Coronary artery (tissue), 2 donors: ENCODE measurements around the gene GMIP.

Experiments used
- DNase-seq: peaks from one replicate; pipeline ENCODE4 v3.0.0-alpha.2; 2017; ENCODE audit warnings: low spot score
- H3K27ac ChIP-seq, 2 donors: fragments of 200-600 bp; sonication (generic); one replicate each; pipeline ENCODE4 v1.5.1; 2016 to 2019
- H3K4me3 ChIP-seq: fragments of 200-600 bp; sonication (generic); 2 replicates; pipeline ENCODE4 v1.5.1; 2016; ENCODE audit warnings: mild to moderate bottlenecking, moderate library complexity
- TF ChIP-seq, protein P1 (sequence below): fragments of 200-600 bp; sonication (generic); IDR thresholded peaks from one replicate; pipeline ENCODE4 v1.5.1; 2019; ENCODE audit warnings: antibody characterized with exemption

The GMIP gene

GRCh38 chr19:19662871-19663255 is 19.4 kb upstream of the GMIP start:
- no peak for DNase-seq
- H3K27ac ChIP-seq, result peak overlapping the region; percentile 80 to 93
- H3K4me3 ChIP-seq, result peak overlapping the region; percentile 98
- TF ChIP-seq, protein P1, sequence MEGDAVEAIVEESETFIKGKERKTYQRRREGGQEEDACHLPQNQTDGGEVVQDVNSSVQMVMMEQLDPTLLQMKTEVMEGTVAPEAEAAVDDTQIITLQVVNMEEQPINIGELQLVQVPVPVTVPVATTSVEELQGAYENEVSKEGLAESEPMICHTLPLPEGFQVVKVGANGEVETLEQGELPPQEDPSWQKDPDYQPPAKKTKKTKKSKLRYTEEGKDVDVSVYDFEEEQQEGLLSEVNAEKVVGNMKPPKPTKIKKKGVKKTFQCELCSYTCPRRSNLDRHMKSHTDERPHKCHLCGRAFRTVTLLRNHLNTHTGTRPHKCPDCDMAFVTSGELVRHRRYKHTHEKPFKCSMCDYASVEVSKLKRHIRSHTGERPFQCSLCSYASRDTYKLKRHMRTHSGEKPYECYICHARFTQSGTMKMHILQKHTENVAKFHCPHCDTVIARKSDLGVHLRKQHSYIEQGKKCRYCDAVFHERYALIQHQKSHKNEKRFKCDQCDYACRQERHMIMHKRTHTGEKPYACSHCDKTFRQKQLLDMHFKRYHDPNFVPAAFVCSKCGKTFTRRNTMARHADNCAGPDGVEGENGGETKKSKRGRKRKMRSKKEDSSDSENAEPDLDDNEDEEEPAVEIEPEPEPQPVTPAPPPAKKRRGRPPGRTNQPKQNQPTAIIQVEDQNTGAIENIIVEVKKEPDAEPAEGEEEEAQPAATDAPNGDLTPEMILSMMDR, result no peak

DNA sequence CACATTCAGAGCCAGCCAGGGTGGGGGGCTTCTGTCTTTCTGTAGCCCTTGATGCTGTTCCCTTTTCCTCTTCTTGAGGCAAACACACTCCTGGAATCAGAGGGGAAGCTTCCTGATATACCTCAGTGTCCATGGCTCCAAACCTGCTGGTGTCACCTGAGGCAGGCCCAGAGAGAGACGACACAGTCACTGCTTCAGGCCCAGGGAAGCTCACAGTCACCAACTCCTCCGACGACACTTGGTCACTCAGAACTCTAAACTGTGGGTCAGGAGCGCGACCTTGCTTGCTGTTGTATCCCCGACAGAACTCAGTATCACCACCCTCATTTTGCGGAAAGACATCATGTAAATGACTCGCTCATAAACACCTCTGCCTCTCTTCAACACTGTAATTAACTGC is 18.9 kb upstream of the GMIP start:
- peak overlapping the region; percentile 98 for H3K4me3 ChIP-seq
- DNase-seq, result peak; percentile 54
- TF ChIP-seq, protein P1, result no peak
- no peak overlapping the region for H3K27ac ChIP-seq

DNA sequence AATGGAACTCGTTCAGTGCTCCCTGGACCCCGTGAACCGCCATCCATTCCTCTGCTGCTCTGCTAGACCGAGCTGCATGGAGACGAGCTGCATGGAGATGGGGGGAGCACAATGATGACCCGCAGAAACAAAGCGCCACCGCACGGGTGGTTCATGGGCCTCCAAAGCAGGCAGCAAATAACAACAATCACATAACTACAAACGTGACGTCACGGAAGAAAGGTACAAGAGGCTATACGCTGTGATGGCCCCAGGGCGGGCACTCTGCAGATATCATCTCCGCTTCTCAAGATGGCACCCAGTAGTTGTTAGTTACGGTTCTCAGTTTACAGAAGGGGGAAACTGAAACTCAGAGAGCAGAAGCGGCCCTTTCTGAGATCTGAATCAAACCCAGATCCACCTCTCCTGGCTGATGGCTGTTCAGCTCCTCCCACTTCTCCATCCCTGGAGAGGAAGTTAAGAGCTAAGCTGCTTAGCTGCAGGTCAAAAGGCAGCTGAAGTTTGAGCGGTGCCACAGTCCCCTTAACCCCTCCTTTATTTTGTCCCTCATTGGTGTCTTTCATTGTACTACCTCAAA is 18.3 kb upstream of the GMIP start:
- no peak overlapping the region for H3K27ac ChIP-seq
- H3K4me3 ChIP-seq, result peak overlapping the region; percentile 98

GRCh38 chr19:19661141-19661674 is 17.8 kb upstream of the GMIP start:
- H3K27ac ChIP-seq, result no peak overlapping the region
- H3K4me3 ChIP-seq, result no peak overlapping the region
- DNase-seq, result no peak
- TF ChIP-seq, protein P1, result no peak

More for the DNA sequence above, 18.3 kb upstream of the GMIP start:
- DNase-seq, result no peak
- TF ChIP-seq, protein P1, result no peak

DNA sequence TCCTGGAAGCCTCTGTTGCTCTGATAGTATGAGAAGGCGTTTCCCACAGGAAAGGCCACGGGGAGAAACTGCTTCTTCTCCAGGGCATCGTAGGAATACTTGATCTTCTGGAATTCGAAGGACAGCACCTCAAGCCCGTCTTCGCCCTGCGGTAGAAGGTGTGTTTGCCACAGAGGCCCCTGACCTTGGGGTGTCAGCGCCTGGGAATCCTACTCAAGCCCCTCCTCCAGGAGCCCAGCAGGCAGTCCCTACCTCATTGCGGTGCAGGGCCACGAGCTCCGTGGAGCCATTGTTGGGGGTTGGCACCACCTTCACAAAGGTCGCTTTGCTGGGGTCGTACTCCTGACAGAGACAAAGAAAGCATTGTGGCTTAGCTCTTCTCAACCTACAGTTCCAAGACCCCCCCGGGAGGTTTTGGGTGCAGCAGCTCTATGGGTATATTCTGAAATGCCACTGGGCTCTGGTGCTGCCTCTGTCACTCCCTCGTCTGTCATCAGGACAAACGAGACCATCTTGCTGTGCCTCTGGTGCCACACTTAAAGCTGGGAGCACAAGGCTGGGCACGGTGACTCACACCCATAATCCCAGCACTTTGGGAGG is 16.3 kb upstream of the GMIP start:
- DNase-seq, result no peak
- no peak overlapping the region for H3K4me3 ChIP-seq
- TF ChIP-seq, protein P1, result no peak
- H3K27ac ChIP-seq, result no peak overlapping the region

DNA sequence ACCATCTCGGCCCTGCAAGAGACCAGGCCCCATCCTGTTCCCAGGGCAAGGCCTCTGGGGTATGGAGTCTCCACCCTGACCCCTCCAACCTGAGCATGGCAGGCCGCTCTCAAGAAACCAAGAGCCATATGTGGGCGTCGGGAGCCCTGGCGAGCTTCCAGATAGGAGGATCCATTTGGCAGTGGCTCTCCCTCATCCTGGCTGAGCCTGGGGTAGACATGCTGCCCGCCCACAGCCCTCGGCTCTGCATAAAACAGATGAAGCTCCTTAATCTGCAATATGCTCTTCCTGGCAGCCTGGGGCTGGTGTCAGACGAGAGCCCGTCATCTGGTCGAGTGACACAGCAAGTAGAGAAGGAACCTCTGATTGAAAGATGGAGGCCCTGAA is 13.9 kb upstream of the GMIP start:
- TF ChIP-seq, protein P1, result no peak
- no peak overlapping the region for H3K27ac ChIP-seq
- H3K4me3 ChIP-seq, result no peak overlapping the region
- no peak for DNase-seq
